Progenitor cell of endocrine pancreas (in vitro differentiated cells): ENCODE measurements around the gene CSE1L. TPM values are rescaled to one million over a fixed set of nuclear protein-coding genes. Genes with fewer than 3 reads are reported as not detected.
"Not testable (repeated sequence)": the region's sequence is repeated elsewhere in the genome, so short reads cannot be mapped to it uniquely, and the experiment has no call there.

Source experiments
- DNase-seq: peaks from one replicate; pipeline ENCODE4 v3.0.0; 2021; ENCODE audit warnings: low spot score; ENCODE audit not compliant: unreplicated experiment
- H3K27ac Mint-ChIP-seq: 2 replicates; pipeline ENCODE4 v1.8.0; 2021; ENCODE audit warnings: mild to moderate bottlenecking, moderate library complexity, mixed read lengths
- H3K27me3 Mint-ChIP-seq: 2 replicates; pipeline ENCODE4 v1.8.0; 2021; ENCODE audit warnings: mixed read lengths
- H3K36me3 Mint-ChIP-seq: 2 replicates; pipeline ENCODE4 v1.8.0; 2022; ENCODE audit warnings: mixed read lengths; ENCODE audit not compliant: insufficient read depth
- H3K4me1 Mint-ChIP-seq: 2 replicates; pipeline ENCODE4 v1.8.0; 2021; ENCODE audit warnings: low read depth, mixed read lengths
- H3K4me3 Mint-ChIP-seq: 2 replicates; pipeline ENCODE4 v1.8.0; 2021; ENCODE audit warnings: low read depth, mild to moderate bottlenecking, moderate library complexity, mixed read lengths
- H3K9me3 Mint-ChIP-seq: 2 replicates; pipeline ENCODE4 v1.8.0; 2021; ENCODE audit warnings: low read depth, mixed read lengths
- CTCF ChIP-seq: fragments of 200-600 bp; sonication (generic); IDR thresholded peaks from one replicate; pipeline ENCODE4 v1.5.0; 2021; ENCODE audit warnings: antibody characterized with exemption, mild to moderate bottlenecking; ENCODE audit not compliant: unreplicated experiment
- total RNA-seq: library from RNA; stranded (reverse); gene quantifications from 2 replicates; pipeline ENCODE4 v1.2.1, GENCODE V29; 2021

CSE1L gene
- total RNA-seq, 1 donor from 2014 or later: 99.9 TPM

DNA sequence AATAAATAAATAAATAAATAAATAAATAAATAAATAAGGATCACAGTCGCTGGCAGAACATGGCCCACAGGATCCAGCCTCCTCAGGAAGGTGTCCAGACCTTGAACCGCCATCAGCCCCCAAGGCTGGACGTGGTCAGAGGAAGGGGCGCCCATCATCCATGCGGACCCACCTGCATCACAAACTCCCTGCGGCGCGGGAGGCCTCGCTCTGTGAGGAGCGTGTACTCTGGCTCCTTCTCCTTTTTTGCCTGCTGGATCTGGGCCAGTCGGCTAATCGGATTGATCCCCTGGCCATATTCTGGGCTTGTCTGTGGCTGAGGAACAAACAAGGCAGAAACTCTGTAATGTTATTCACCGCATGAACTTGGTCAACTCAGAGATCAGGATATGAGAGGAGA lies 76.8 kb downstream of the CSE1L start:
- H3K36me3 Mint-ChIP-seq: peaks cover 42% of the 10 kb centered on the region
- no peaks in the 10 kb centered on the region for H3K27me3 Mint-ChIP-seq

DNA sequence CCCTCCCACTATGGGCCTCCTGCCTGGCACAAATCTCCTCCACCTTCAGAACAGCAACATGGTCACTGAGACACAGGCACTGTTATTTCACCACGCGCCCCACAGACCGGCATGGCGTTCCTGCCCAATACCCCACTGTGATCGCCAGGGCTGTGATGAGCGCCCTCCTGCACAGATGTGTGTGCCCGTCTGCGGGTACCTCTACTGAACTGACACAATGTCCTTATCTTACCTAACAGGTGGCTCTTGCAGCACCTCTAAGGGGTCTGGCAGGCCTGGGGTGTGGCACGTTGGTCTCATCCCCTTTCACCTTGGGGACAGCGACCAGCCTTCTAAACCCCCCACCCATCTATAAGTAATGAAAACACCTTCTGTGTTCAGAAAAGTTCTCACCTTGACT lies 77.9 kb downstream of the CSE1L start:
- peak overlapping the region; percentile 48 for H3K27ac Mint-ChIP-seq
- H3K4me1 Mint-ChIP-seq: peaks cover 8% of the 10 kb centered on the region
- DNase-seq: no peak
- H3K27me3 Mint-ChIP-seq: no peaks in the 10 kb centered on the region
- H3K36me3 Mint-ChIP-seq: peaks cover 34% of the 10 kb centered on the region
- TF ChIP-seq CTCF: no peak
- H3K9me3 Mint-ChIP-seq: no peaks in the 10 kb centered on the region
- no peak overlapping the region for H3K4me3 Mint-ChIP-seq

More for the DNA sequence above, 76.8 kb downstream of the CSE1L start:
- TF ChIP-seq CTCF: no peak
- Mint-ChIP-seq H3K9me3 (no peaks in the 10 kb centered on the region), H3K27ac (no peak overlapping the region), H3K4me3 (no peak overlapping the region), H3K4me1 (peaks cover 8% of the 10 kb centered on the region)
- DNase-seq: no peak

DNA sequence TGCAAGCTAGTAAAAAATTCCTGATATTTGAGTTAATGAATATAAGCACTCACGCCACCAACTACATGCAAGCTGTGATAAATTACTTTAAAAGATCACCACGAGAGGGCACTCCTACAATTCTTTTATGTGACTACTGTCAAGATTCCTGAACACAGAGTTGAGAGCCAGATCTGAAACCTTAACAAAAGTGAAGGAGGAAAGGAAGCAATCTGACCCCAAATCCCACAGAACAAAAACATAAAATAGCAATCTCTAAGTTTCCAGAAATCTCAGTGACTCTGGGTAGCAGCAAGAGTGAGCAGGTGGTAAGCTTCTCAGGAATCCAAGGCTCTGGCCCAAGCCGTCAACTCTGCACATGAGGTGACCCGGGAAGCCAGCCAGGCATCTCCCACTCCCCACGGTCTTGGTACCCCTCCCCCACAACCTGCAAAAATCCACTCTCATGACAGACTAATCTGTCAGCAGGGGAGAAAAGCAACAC lies 86.9 kb downstream of the CSE1L start:
- H3K27ac Mint-ChIP-seq: peak overlapping the region; percentile 33
- no peaks in the 10 kb centered on the region for H3K27me3 Mint-ChIP-seq
- no peak for DNase-seq
- peaks cover 23% of the 10 kb centered on the region for H3K36me3 Mint-ChIP-seq
- peaks cover 5% of the 10 kb centered on the region for H3K4me1 Mint-ChIP-seq
- peak; percentile 52 for TF ChIP-seq CTCF
- H3K4me3 Mint-ChIP-seq: no peak overlapping the region
- no peaks in the 10 kb centered on the region for H3K9me3 Mint-ChIP-seq

DNA sequence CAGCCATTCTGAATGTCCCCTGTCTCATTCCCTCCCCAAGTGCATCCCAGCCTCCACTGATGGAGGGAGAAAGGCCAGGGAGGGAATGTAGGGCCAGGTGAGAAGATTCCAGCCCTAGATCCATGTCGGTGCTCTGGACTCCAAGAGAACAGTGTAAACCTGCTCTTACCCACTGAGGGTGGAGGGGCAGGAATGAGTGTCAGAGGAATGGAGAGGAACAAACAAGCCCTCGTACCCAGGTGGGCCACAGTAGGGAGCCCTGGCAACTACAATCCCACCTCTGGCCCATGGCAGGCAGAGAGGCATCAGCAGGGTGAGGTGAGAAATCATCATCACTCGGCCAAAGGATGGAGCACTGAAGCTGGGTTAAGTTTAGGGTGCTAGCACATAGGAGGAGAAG lies 87.5 kb downstream of the CSE1L start:
- peaks cover 23% of the 10 kb centered on the region for H3K36me3 Mint-ChIP-seq
- H3K27me3 Mint-ChIP-seq: no peaks in the 10 kb centered on the region
- peak overlapping the region; percentile 33 for H3K27ac Mint-ChIP-seq
- H3K9me3 Mint-ChIP-seq: no peaks in the 10 kb centered on the region
- H3K4me3 Mint-ChIP-seq: no peak overlapping the region
- DNase-seq: no peak
- H3K4me1 Mint-ChIP-seq: peaks cover 5% of the 10 kb centered on the region
- TF ChIP-seq CTCF: no peak

- not testable (repeated sequence) for H3K4me1 Mint-ChIP-seq, H3K27ac Mint-ChIP-seq, H3K27me3 Mint-ChIP-seq, DNase-seq, H3K9me3 Mint-ChIP-seq, H3K4me3 Mint-ChIP-seq
- peaks cover 26% of the 10 kb centered on the region for H3K36me3 Mint-ChIP-seq
Measured at GRCh38 chr20:49134797-49135196, 88.7 kb downstream of the CSE1L start.

GRCh38 chr20:49136817-49137571 lies 90.9 kb downstream of the CSE1L start:
- no peak for TF ChIP-seq CTCF
- H3K36me3 Mint-ChIP-seq: peaks cover 22% of the 10 kb centered on the region
- no peaks in the 10 kb centered on the region for H3K9me3 Mint-ChIP-seq
- H3K4me3 Mint-ChIP-seq: no peak overlapping the region
- no peak overlapping the region for H3K27ac Mint-ChIP-seq
- no peaks in the 10 kb centered on the region for H3K27me3 Mint-ChIP-seq
- no peak for DNase-seq
- H3K4me1 Mint-ChIP-seq: peaks cover 5% of the 10 kb centered on the region
